Mucosa of rectum (tissue), 2 donors: Measurements from ENCODE around the gene TNRC18.
"Not testable (repeated sequence)": the region's sequence is repeated elsewhere in the genome, so short reads cannot be mapped to it uniquely, and the experiment has no call there.

Experiments used
- H3K27ac ChIP-seq, 2 donors: one replicate each; pipeline ENCODE4 v1.7.0; 2013; ENCODE audit warnings: inconsistent platforms in 2 of 2, low read depth in 2 of 2, low read length in 2 of 2
- H3K27me3 ChIP-seq, 2 donors: one replicate each; pipeline ENCODE4 v1.7.0; 2013; ENCODE audit warnings: low read length in 2 of 2; ENCODE audit not compliant: control insufficient read depth in 2 of 2, insufficient read depth in 2 of 2
- H3K36me3 ChIP-seq, 2 donors: one replicate each; pipeline ENCODE4 v1.7.0; 2013; ENCODE audit warnings: low read length in 2 of 2; ENCODE audit not compliant: control insufficient read depth in 2 of 2, insufficient read depth in 2 of 2
- H3K4me1 ChIP-seq, 2 donors: one replicate each; pipeline ENCODE4 v1.7.0; 2013; ENCODE audit warnings: low read length in 2 of 2, mild to moderate bottlenecking in 1 of 2; ENCODE audit not compliant: control insufficient read depth in 2 of 2, insufficient read depth in 2 of 2
- H3K4me3 ChIP-seq, 2 donors: one replicate each; pipeline ENCODE4 v1.7.0; 2013; ENCODE audit warnings: low read length in 2 of 2
- H3K9ac ChIP-seq, 2 donors: one replicate each; pipeline ENCODE4 v1.7.0; 2013; ENCODE audit warnings: low read length in 2 of 2, low read depth in 1 of 2, mild to moderate bottlenecking in 1 of 2
- H3K9me3 ChIP-seq, 2 donors: one replicate each; pipeline ENCODE4 v1.7.0; 2013; ENCODE audit warnings: low read length in 2 of 2; ENCODE audit not compliant: control insufficient read depth in 2 of 2
- donor health status: healthy.
- donor health status: Normal muscosa, but diverticular disease.

The TNRC18 gene

DNA sequence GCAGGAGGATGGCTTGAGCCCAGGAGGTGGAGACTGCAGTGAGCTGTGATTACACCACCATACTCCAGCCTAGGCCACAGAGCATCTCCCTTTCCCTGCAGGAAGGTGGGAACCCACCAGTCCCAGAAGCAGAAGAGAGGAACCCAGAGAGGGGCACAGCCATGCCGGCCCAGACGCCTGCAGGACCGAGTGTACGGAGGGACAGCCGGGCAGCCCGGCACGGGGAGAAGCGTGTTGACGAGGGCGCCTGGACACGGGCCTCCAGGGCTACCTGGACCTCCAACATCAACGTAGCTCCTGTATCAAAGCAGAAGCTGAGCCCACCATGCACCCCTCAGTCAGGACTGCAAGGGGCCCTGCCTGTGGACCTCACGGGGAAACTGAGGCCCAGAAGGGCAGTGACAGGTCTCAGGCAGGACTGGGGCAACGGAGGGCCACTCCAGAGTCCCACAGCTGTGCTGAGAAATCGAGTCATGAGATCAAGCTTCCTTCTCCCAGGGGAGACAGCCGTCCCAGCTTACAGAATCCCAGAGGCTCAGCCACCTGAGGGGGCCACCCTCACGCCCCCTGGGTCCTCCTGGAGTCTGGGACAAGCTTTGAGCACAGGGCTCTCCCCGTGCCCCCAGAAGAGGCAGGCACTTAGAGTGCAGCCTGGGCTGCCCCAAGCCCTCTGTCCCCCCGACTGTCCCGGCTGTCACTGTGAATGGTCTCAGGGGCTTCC is 43.1 kb downstream of the TNRC18 start:
- H3K27me3 ChIP-seq, result no peaks in the 10 kb centered on the region
- no peak overlapping the region for H3K27ac ChIP-seq
- H3K4me3 ChIP-seq, result no peak overlapping the region
- peaks cover 27 to 34% of the 10 kb centered on the region in 2 donors for H3K36me3 ChIP-seq
- no peaks in the 10 kb centered on the region for H3K9me3 ChIP-seq
- H3K4me1 ChIP-seq, result peaks cover 5 to 10% of the 10 kb centered on the region in 2 donors
- H3K9ac ChIP-seq, result no peak overlapping the region

DNA sequence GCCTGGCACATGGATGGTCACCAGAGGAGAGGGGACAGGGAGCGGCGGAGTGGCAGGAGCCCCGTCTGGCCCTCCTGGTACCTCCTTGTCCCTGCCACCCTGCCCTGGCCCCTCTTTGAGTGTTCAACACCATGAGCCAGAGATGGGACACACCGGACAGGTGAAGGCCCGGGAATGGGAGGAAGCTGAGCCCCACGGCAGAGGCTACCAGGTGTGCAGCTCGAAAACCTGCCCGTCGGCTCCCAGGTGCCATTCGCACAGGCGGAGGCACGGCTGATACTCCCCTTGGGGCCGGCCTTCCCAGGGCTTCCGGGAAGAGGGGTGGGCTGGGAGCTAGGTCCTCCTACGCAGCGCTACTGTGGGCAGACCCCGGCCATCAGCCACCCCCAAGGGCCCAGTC is 44.1 kb downstream of the TNRC18 start:
- peaks cover 5 to 6% of the 10 kb centered on the region in 2 donors for H3K4me1 ChIP-seq
- no peak overlapping the region for H3K9ac ChIP-seq
- no peak overlapping the region for H3K27ac ChIP-seq
- peaks cover 27 to 36% of the 10 kb centered on the region in 2 donors for H3K36me3 ChIP-seq
- H3K9me3 ChIP-seq, result no peaks in the 10 kb centered on the region
- H3K27me3 ChIP-seq, result no peaks in the 10 kb centered on the region
- H3K4me3 ChIP-seq, result no peak overlapping the region

DNA sequence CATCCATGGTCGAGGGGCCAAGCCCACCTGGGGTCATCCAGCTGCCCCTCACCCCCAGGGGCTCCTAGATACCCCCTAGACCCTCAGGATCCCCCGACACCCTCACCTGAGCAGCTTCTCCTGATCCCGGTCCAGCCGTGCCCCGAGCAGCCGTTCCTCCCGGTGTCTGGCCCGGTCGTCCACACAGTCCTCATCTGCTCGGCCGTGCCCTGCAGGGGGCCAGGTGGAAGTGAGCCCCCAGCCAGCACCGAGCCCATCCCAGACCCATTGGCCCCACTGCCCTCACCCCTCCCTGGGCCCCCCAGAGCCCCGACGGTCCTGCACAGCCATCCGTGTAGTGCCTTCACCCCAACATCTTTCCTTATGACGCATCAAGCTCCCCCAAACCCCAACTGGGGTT is 45.8 kb downstream of the TNRC18 start:
- Histone ChIP-seq H3K9ac (no peak overlapping the region), H3K9me3 (no peaks in the 10 kb centered on the region), H3K36me3 (peaks cover 31 to 41% of the 10 kb centered on the region in 2 donors), H3K4me3 (no peak overlapping the region), H3K27me3 (no peaks in the 10 kb centered on the region), H3K27ac (no peak overlapping the region), H3K4me1 (no peaks in the 10 kb centered on the region)

DNA sequence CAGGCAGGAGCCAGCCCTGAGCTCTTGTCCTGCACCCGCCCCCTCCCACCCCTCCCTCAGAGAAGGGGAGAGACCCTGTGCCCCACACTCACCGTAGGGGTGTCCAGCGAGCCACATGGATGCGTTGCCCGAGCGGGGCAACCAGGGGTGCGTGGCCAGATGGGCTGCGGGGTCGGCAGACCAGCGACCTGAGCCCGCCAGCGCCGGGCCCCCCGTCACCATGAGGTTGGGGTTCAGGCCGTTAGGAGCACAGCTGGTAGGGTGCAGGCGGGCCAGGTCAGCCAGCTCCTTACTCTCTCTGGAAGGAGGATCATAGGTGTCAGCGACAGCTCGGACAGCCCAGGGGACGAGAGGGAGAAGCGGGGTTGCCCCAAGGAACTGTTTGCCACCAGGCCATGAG is 46.4 kb downstream of the TNRC18 start:
- Histone ChIP-seq H3K27me3 (no peaks in the 10 kb centered on the region), H3K27ac (no peak overlapping the region), H3K4me3 (no peak overlapping the region), H3K36me3 (peaks cover 35 to 44% of the 10 kb centered on the region in 2 donors), H3K9me3 (no peaks in the 10 kb centered on the region), H3K9ac (no peak overlapping the region), H3K4me1 (no peaks in the 10 kb centered on the region)

DNA sequence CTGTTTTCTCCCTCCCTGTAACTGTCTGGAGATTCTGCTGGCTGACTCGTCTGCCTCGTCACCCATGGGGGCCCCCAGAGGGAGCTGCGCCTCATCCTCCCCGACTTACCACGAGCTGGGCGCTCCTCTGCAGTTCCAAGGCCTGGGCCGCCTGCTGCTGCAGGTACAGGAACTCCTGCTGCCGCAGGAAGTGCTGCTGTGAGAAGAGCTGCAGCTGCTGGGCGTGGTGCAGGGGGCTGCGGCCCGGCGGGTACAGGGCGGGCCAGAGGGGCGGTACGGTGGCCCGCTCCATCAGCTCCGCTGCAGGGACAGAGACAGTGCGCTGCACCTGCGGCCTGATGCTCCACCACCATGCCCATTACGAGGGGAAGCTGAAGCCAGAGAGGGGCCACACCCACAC is 47.7 kb downstream of the TNRC18 start:
- no peak overlapping the region for H3K4me3 ChIP-seq
- no peak overlapping the region for H3K27ac ChIP-seq
- no peak overlapping the region for H3K9ac ChIP-seq
- H3K27me3 ChIP-seq, result no peaks in the 10 kb centered on the region
- no peaks in the 10 kb centered on the region for H3K9me3 ChIP-seq
- H3K4me1 ChIP-seq, result no peaks in the 10 kb centered on the region
- H3K36me3 ChIP-seq, result peaks cover 37 to 51% of the 10 kb centered on the region in 2 donors

DNA sequence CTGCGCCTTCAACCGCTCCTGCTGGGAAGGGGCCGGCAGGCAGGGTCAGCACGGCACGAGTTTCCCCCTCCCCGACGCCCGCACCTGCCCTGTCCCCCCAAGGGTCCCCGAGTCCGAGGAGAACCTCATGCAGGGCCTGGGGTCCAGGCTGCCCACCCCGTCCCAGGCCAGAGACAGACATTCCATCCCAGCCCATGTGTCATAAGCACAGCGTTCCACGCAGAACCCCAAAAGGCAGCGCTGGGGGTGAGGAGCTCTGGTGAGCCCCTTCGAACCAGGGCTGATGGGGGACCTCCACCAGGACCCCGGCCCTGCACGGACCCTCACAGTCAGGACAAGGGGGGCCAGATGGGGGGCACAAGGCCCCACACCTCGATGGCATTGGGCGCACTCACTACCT is 49.2 kb downstream of the TNRC18 start:
- no peak overlapping the region for H3K4me3 ChIP-seq
- H3K27ac ChIP-seq, result no peak overlapping the region
- H3K27me3 ChIP-seq, result no peaks in the 10 kb centered on the region
- H3K9ac ChIP-seq, result no peak overlapping the region
- H3K9me3 ChIP-seq, result no peaks in the 10 kb centered on the region
- no peaks in the 10 kb centered on the region for H3K4me1 ChIP-seq
- H3K36me3 ChIP-seq, result peaks cover 50 to 60% of the 10 kb centered on the region in 2 donors

DNA sequence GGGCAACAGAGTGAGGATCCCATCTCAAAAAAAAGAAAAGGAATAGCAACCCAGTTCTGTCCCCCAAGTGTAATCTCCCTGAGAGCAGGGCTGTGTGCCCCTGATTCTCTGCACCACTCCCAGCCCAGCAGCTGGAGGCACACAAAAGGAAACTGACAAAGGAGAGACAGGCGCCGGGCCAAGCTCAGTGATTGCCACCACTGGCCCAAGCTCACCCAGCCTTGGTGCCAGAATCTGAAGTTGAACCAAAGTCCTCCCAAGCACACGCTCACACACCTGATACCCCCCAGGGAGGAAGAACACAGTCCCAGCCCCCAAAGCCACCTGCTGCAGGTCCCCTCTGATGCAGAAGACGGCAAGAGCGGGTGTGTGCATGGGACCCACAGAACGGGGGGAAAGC is 50.3 kb downstream of the TNRC18 start:
- Histone ChIP-seq H3K36me3 (peaks cover 53 to 64% of the 10 kb centered on the region in 2 donors), H3K27ac (no peak overlapping the region), H3K4me3 (no peak overlapping the region), H3K4me1 (no peaks in the 10 kb centered on the region), H3K27me3 (no peaks in the 10 kb centered on the region), H3K9me3 (no peaks in the 10 kb centered on the region), H3K9ac (no peak overlapping the region)

DNA sequence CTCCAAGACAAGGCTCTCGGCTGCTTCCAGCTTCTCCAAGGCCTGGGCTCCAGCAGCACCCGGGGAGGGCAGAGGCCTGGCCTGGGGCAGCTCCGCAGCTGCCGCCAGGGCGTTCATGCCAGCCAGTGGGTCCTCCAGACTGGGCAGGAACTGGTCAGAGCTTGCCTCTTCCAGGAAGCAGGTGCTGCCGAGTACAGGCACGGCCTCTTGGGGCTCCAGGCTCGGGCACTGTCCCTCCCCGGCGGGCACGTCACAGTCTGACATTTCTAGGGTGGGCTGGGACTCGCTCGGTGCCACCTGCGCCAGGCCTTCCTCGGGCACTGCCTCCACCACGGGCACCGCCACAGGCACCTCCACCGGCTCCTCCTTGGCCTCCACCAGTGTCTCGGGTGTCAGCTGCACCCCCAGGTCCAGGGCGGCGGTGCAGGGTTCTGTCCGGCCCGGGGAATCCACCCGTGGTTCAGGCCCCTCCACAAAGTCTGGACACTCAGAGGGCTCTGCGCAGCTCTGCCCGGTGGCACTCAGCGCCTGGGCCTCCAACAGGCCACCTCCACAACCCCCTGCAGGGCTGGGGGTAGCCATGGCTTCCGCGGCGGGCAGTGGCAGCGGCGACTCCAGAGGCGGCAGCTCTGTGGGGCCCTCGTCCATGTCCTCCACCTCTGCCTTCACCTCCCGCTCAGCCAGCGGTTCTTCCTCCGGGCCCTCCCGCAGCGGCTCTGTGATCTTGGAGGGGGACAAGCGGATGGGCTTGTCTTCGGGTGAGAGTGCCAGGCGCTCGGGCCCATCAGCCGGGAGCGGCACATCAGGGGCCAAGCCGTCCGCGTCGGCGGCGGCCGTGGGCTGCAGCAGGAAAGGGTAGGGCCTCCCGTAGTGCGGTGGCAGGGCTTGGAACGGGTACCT is 52.9 kb downstream of the TNRC18 start:
- H3K27ac ChIP-seq, result no peak overlapping the region
- peaks cover 39 to 54% of the 10 kb centered on the region in 2 donors for H3K36me3 ChIP-seq
- H3K4me1 ChIP-seq, result peaks cover 0 to 2% of the 10 kb centered on the region in 2 donors
- H3K4me3 ChIP-seq, result no peak overlapping the region
- no peaks in the 10 kb centered on the region for H3K9me3 ChIP-seq
- no peaks in the 10 kb centered on the region for H3K27me3 ChIP-seq
- H3K9ac ChIP-seq, result no peak overlapping the region

DNA sequence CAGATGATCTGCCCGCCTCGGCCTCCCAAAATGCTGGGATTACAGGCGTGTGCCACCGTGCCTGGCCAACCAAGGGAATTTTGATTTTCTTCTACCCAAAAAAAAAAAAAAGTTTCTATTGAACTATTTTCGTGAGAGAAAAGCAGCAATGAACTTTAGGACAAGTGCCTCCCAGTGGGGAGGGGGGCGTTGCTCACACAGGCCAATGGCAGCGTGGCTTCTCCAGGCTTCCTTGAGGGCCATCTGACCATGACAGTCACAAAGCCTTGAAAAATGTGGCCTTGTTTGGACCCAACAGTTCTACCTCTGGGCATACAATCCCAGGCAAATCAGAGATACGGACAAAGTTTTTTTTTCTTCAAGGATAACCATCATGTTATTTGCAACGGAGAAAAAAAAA is 56.0 kb downstream of the TNRC18 start:
- no peak overlapping the region for H3K27ac ChIP-seq
- H3K36me3 ChIP-seq, result peaks cover 26 to 37% of the 10 kb centered on the region in 2 donors
- H3K4me3 ChIP-seq, result no peak overlapping the region
- no peaks in the 10 kb centered on the region for H3K27me3 ChIP-seq
- no peak overlapping the region for H3K9ac ChIP-seq
- H3K4me1 ChIP-seq, result peaks cover 0 to 2% of the 10 kb centered on the region in 2 donors
- no peaks in the 10 kb centered on the region for H3K9me3 ChIP-seq

DNA sequence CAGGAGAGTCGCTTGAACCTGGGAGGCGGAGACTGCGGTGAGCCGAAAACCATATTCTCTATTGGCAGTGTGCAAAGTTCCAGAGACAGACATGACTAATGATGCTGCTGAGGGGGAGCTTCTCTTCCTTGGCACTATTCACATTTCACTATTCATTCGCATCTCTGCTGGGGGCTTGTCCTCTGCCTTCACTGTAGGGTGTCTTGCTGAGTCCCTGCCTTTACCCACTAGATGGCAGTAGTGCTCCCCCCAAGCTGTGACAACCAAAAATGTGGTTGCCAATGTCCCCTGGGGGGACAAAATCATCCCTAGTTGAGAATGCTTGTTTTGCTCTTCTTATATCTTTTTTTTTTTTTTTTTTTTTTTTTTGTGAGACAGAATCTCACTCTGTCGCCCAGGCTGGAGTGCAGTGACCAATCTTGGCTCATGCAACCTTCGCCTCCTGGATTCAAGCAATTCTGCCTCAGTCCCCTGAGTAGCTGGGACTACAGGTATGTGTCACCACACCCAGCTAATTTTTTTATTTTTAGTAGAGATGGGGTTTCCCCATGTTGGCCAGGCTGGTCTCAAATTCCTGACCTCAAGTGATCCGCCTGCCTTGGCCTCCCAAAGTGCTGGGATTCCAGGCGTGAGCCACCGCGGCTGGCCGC is 57.5 kb downstream of the TNRC18 start:
- H3K27me3 ChIP-seq, H3K4me3 ChIP-seq, H3K4me1 ChIP-seq, H3K9me3 ChIP-seq, H3K27ac ChIP-seq, H3K9ac ChIP-seq: not testable (repeated sequence)
- peaks cover 35 to 38% of the 10 kb centered on the region in 2 donors for H3K36me3 ChIP-seq
